ENCODE measurements around the gene CHTF18.

GRCh38 chr16:745739-746138, 42.7 kb upstream of the CHTF18 start:
- TF ChIP-seq POLR2AphosphoS5 (IDR thresholded peaks at IDR 0.05; ENCODE audit: low read depth, low read length) (no peak), POLR2A (IDR thresholded peaks at IDR 0.05; ENCODE audit: low read depth, low read length) (no peak)

Measured in GM12891 (cell line).